H9 (cell line): ENCODE data around the gene PAXX. TPM values are rescaled to one million over a fixed set of nuclear protein-coding genes. Genes with fewer than 3 reads are reported as not detected.

ENCODE experiments used
- DNase-seq: peaks from one replicate; pipeline ENCODE4 v3.0.0-alpha.2; 2017
- H2AFZ ChIP-seq: one replicate; pipeline ENCODE4 v1.6.1; 2013; ENCODE audit warnings: mild to moderate bottlenecking, low read length, control low read depth, moderate library complexity
- H2AK5ac ChIP-seq: 2 replicates; pipeline ENCODE4 v1.6.1; 2013; ENCODE audit warnings: low read length, control low read depth, mixed read lengths; ENCODE audit not compliant: insufficient read length
- H2BK120ac ChIP-seq: one replicate; pipeline ENCODE4 v1.6.1; 2013; ENCODE audit warnings: low read depth, mild to moderate bottlenecking, low read length, control low read depth, inconsistent platforms; ENCODE audit not compliant: poor library complexity, severe bottlenecking
- H2BK12ac ChIP-seq: 2 replicates; pipeline ENCODE4 v1.6.1; 2013; ENCODE audit warnings: low read length, control low read depth, mixed read lengths, low read depth; ENCODE audit not compliant: insufficient read length
- H2BK15ac ChIP-seq: 2 replicates; pipeline ENCODE4 v1.6.1; 2013; ENCODE audit warnings: low read depth, low read length, control low read depth
- H2BK20ac ChIP-seq: one replicate; pipeline ENCODE4 v1.6.1; 2013; ENCODE audit warnings: low read depth, mild to moderate bottlenecking, low read length, control low read depth, inconsistent platforms; ENCODE audit not compliant: poor library complexity, severe bottlenecking
- H2BK5ac ChIP-seq: 2 replicates; pipeline ENCODE4 v1.6.1; 2013; ENCODE audit warnings: low read length, control low read depth, mixed read lengths; ENCODE audit not compliant: insufficient read length
- H3K14ac ChIP-seq: 2 replicates; pipeline ENCODE4 v1.6.1; 2013; ENCODE audit warnings: low read length, control low read depth; ENCODE audit not compliant: insufficient read depth
- H3K18ac ChIP-seq: 2 replicates; pipeline ENCODE4 v1.6.1; 2013; ENCODE audit warnings: low read depth, mild to moderate bottlenecking, mixed read lengths, low read length, control low read depth; ENCODE audit not compliant: insufficient read length
- H3K23ac ChIP-seq: 2 replicates; pipeline ENCODE4 v1.6.1; 2013; ENCODE audit warnings: low read length, control low read depth, mixed read lengths, low read depth; ENCODE audit not compliant: insufficient read length
- H3K23me2 ChIP-seq: 2 replicates; pipeline ENCODE4 v1.6.1; 2013; ENCODE audit warnings: low read depth, mild to moderate bottlenecking, mixed read lengths, low read length, control low read depth; ENCODE audit not compliant: insufficient read length, poor library complexity, severe bottlenecking
- H3K27ac ChIP-seq: 2 replicates; pipeline ENCODE4 v1.5.1; 2013; ENCODE audit warnings: low read length, control low read depth, mixed read lengths, low read depth; ENCODE audit not compliant: insufficient read length
- H3K27me3 ChIP-seq: 2 replicates; pipeline ENCODE4 v1.6.1; 2013; ENCODE audit warnings: low read length, control low read depth, inconsistent platforms; ENCODE audit not compliant: insufficient read depth
- H3K4ac ChIP-seq: 2 replicates; pipeline ENCODE4 v1.6.1; 2013; ENCODE audit warnings: low read depth, mild to moderate bottlenecking, control low read depth, inconsistent platforms, low read length, moderate library complexity
- H3K4me1 ChIP-seq: 2 replicates; pipeline ENCODE4 v1.6.1; 2013; ENCODE audit warnings: low read length, control low read depth, inconsistent platforms; ENCODE audit not compliant: insufficient read depth
- H3K4me2 ChIP-seq: 2 replicates; pipeline ENCODE4 v1.6.1; 2013; ENCODE audit warnings: low read length, control low read depth, mixed read lengths; ENCODE audit not compliant: insufficient read length, insufficient read depth
- H3K56ac ChIP-seq: 2 replicates; pipeline ENCODE4 v1.6.1; 2013; ENCODE audit warnings: low read depth, mild to moderate bottlenecking, mixed read lengths, low read length, control low read depth; ENCODE audit not compliant: insufficient read length
- H3K79me1 ChIP-seq: 2 replicates; pipeline ENCODE4 v1.6.1; 2013; ENCODE audit warnings: low read depth, mild to moderate bottlenecking, moderate library complexity, low read length, control low read depth, inconsistent platforms; ENCODE audit not compliant: insufficient read depth, poor library complexity, severe bottlenecking
- H3K79me2 ChIP-seq: 2 replicates; pipeline ENCODE4 v1.6.1; 2013; ENCODE audit warnings: low read length, control low read depth, inconsistent platforms; ENCODE audit not compliant: insufficient read depth
- H3K9ac ChIP-seq: 2 replicates; pipeline ENCODE4 v1.6.1; 2013; ENCODE audit warnings: low read length, control low read depth, mixed read lengths; ENCODE audit not compliant: insufficient read length; ENCODE audit errors: extremely low read depth
- H3K9me3 ChIP-seq: one replicate; pipeline ENCODE4 v1.6.1; 2013; ENCODE audit warnings: low read depth, low read length, inconsistent platforms; ENCODE audit not compliant: control insufficient read depth
- H3T11ph ChIP-seq: one replicate; pipeline ENCODE4 v1.6.1; 2013; ENCODE audit warnings: mild to moderate bottlenecking, low read length, control low read depth, inconsistent platforms
- H4K20me1 ChIP-seq: one replicate; pipeline ENCODE4 v1.6.1; 2013; ENCODE audit not compliant: control insufficient read depth, insufficient read length, insufficient read depth
- H4K5ac ChIP-seq: 2 replicates; pipeline ENCODE4 v1.6.1; 2013; ENCODE audit warnings: low read depth, mild to moderate bottlenecking, mixed read lengths, low read length, control low read depth; ENCODE audit not compliant: insufficient read length
- H4K8ac ChIP-seq: replicated peaks from 2 replicates; pipeline ENCODE4 v1.6.1; 2013; ENCODE audit warnings: low read length, control low read depth, mixed read lengths, low read depth; ENCODE audit not compliant: insufficient read length
- H4K91ac ChIP-seq: 2 replicates; pipeline ENCODE4 v1.6.1; 2013; ENCODE audit warnings: low read depth, mild to moderate bottlenecking, moderate library complexity, mixed read lengths, low read length, control low read depth; ENCODE audit not compliant: insufficient read length
- H3K27ac Mint-ChIP-seq, 3 experiments: 2 replicates in 2 of 3; 3 replicates in 1 of 3; pipeline ENCODE4 v1.8.0; 2020 to 2021; ENCODE audit warnings: mixed read lengths in 3 of 3, mild to moderate bottlenecking in 1 of 3, moderate library complexity in 1 of 3
- H3K27me3 Mint-ChIP-seq: 2 replicates; pipeline ENCODE4 v1.8.0; 2021; ENCODE audit warnings: low read depth, mild to moderate bottlenecking, moderate library complexity, mixed read lengths
- H3K36me3 Mint-ChIP-seq, 3 experiments: 2 replicates in 2 of 3; 3 replicates in 1 of 3; pipeline ENCODE4 v1.8.0; 2020 to 2021; ENCODE audit warnings: low read depth in 3 of 3, mixed read lengths in 3 of 3; ENCODE audit not compliant: insufficient read depth in 1 of 3
- H3K4me1 Mint-ChIP-seq, 2 experiments: 2 replicates each; pipeline ENCODE4 v1.8.0; 2020; ENCODE audit warnings: mixed read lengths in 2 of 2
- H3K4me3 Mint-ChIP-seq, 2 experiments: 2 replicates in 1 of 2; 3 replicates in 1 of 2; pipeline ENCODE4 v1.8.0; 2020 to 2021; ENCODE audit warnings: mild to moderate bottlenecking in 2 of 2, mixed read lengths in 2 of 2, moderate library complexity in 1 of 2
- H3K9me3 Mint-ChIP-seq, 2 experiments: 2 replicates in 1 of 2; 3 replicates in 1 of 2; pipeline ENCODE4 v1.8.0; 2020; ENCODE audit warnings: mild to moderate bottlenecking in 2 of 2, mixed read lengths in 2 of 2, moderate library complexity in 1 of 2
- WGBS: extraction: QIAGEN DNeasy Blood & Tissue Kit; methylation state at CpG from one replicate; pipeline ENCODE4 v1.1.7; 2013; ENCODE audit warnings: missing lambda C conversion rate, low lambda C conversion rate, mixed read lengths; ENCODE audit not compliant: insufficient read length; ENCODE audit errors: extremely low coverage; 5-methylcytosine and 5-hydroxymethylcytosine counted together
- total RNA-seq: library from RNA; stranded (reverse); gene quantifications from 2 replicates; pipeline ENCODE4 v1.2.1, GENCODE V29; 2021
- TF ChIP-seq, protein P1 (sequence below): fragments of 200-600 bp; sonication (generic); conservative IDR thresholded peaks from 3 replicates; pipeline ENCODE4 v1.8.0; 2021; ENCODE audit warnings: antibody characterized with exemption, mild to moderate bottlenecking

The PAXX gene
- total RNA-seq, 1 experiment from 2014 or later: 51.2 TPM

DNA sequence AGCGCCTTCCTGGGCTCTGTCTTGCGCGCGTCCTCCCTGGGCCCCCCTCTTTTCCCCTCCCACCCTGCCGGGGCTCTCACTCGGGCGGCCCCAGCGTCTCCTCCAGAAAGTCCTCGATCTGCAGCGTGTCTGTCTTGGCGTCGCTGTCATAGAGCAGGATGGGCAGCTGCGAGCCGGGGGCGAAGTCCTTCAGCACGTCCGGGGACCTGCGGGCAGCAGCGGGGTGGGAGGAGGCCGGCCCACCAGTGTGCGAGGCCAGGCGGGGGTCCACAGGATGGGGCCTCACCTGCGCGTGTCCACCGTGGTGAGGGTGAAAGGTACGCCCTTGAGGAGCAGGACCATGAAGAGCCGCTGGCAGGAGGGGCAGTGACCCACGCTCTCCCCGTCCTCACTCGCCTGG lies 3.1 kb downstream of the PAXX start:
- no peak overlapping the region for H2AFZ ChIP-seq
- no peak overlapping the region for H2BK120ac ChIP-seq
- H4K5ac ChIP-seq: no peak overlapping the region
- H4K8ac ChIP-seq: no peak overlapping the region
- no peaks in the 10 kb centered on the region for H3K4me1 ChIP-seq
- H3K4me1 Mint-ChIP-seq: peaks cover 9 to 12% of the 10 kb centered on the region in 2 experiments
- TF ChIP-seq, protein P1, sequence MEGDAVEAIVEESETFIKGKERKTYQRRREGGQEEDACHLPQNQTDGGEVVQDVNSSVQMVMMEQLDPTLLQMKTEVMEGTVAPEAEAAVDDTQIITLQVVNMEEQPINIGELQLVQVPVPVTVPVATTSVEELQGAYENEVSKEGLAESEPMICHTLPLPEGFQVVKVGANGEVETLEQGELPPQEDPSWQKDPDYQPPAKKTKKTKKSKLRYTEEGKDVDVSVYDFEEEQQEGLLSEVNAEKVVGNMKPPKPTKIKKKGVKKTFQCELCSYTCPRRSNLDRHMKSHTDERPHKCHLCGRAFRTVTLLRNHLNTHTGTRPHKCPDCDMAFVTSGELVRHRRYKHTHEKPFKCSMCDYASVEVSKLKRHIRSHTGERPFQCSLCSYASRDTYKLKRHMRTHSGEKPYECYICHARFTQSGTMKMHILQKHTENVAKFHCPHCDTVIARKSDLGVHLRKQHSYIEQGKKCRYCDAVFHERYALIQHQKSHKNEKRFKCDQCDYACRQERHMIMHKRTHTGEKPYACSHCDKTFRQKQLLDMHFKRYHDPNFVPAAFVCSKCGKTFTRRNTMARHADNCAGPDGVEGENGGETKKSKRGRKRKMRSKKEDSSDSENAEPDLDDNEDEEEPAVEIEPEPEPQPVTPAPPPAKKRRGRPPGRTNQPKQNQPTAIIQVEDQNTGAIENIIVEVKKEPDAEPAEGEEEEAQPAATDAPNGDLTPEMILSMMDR: no peak
- peaks cover 2 to 8% (median 2%) of the 10 kb centered on the region in 3 experiments; a peak in 5 of 7 replicates for H3K36me3 Mint-ChIP-seq
- H3K27me3 Mint-ChIP-seq: peaks cover 19% of the 10 kb centered on the region
- H3K79me2 ChIP-seq: no peaks in the 10 kb centered on the region
- no peak overlapping the region for H3K23ac ChIP-seq
- no peak overlapping the region for H3T11ph ChIP-seq
- H3K56ac ChIP-seq: no peak overlapping the region
- H3K79me1 ChIP-seq: no peaks in the 10 kb centered on the region
- H3K27ac Mint-ChIP-seq: no peak overlapping the region
- H3K9ac ChIP-seq: no peak overlapping the region
- no peak overlapping the region for H2BK20ac ChIP-seq
- H3K4me3 Mint-ChIP-seq: no peak overlapping the region
- WGBS: no CpG with 5 or more reads among the region's 30 CpGs
- no peak overlapping the region for H2AK5ac ChIP-seq
- H2BK15ac ChIP-seq: no peak overlapping the region
- H3K27me3 ChIP-seq: no peaks in the 10 kb centered on the region
- H3K9me3 ChIP-seq: no peaks in the 10 kb centered on the region
- H3K14ac ChIP-seq: no peak overlapping the region
- no peak overlapping the region for H3K4ac ChIP-seq
- H3K18ac ChIP-seq: no peak overlapping the region
- no peak overlapping the region for H2BK12ac ChIP-seq
- no peak overlapping the region for H2BK5ac ChIP-seq
- H3K4me2 ChIP-seq: no peak overlapping the region
- no peak overlapping the region for H4K91ac ChIP-seq
- H4K20me1 ChIP-seq: no peaks in the 10 kb centered on the region
- H3K9me3 Mint-ChIP-seq: peaks cover 9 to 10% of the 10 kb centered on the region in 2 experiments; a peak in 3 of 5 replicates
- DNase-seq: no peak
- peaks cover 6% of the 10 kb centered on the region for H3K23me2 ChIP-seq
- no peak overlapping the region for H3K27ac ChIP-seq
